D721Med (cell line): ENCODE measurements around the gene C3orf70.

ENCODE experiments used
- DNase-seq: peaks from one replicate; pipeline ENCODE4 v3.0.0; 2011; ENCODE audit warnings: low spot score; ENCODE audit not compliant: insufficient read length
- FAIRE-seq: peaks from 2 replicates; lab custom pipeline; 2011; peaks lifted over from hg19 to GRCh38; lab: Jason Lieb, UNC
- CTCF ChIP-seq: IDR thresholded peaks from 2 replicates; pipeline ENCODE4 v1.5.1; 2012; ENCODE audit warnings: mild to moderate bottlenecking, control low read depth; ENCODE audit not compliant: insufficient read depth; ENCODE audit errors: missing control alignments

The C3orf70 gene

GRCh38 chr3:185041540-185041939 is 111.3 kb downstream of the C3orf70 start:
- no peak for DNase-seq
- no peak for TF ChIP-seq CTCF
- no peak for FAIRE-seq

DNA sequence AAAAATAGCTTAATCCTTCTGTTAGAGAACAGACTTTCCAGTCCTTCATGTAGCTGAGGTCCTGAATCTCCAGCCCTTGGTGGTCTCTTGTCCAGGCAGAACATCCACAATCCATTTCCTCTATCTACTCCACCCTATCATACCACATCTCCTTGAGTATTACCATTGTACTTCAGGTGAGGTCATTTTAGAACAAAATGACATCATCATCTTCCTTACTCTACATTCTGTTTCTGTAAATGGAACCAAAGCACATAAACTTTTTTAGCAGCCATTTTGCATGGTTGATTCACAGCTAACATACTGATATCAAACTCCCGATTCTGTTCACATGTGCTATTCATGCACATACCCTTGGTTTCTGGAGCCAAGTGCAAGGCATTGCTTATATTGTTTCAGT is 112.4 kb downstream of the C3orf70 start:
- TF ChIP-seq CTCF = no peak
- DNase-seq (no peak), FAIRE-seq (no peak)

DNA sequence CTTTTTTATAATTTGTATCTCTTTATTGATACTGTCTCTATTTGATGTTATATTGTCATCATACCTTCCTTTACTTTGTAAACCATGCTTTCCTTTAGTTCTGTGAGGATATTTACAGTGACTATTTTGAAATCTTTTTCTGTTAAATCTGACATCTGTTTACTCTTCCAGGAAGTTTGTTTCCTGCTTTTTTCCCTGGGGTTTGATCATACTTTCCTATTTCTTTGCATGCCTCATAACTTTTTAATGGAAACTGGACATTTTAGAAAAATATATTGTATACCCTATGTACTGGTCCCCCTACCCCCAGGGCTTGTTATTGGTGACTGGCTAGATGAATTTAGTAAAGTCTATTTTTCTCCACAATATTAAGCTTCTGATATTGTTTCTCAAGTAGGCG is 115.1 kb downstream of the C3orf70 start:
- DNase-seq (no peak), FAIRE-seq (no peak)
- TF ChIP-seq CTCF = no peak

GRCh38 chr3:185030951-185031350 is 121.9 kb downstream of the C3orf70 start:
- no peak for FAIRE-seq
- no peak for DNase-seq
- TF ChIP-seq CTCF = no peak

DNA sequence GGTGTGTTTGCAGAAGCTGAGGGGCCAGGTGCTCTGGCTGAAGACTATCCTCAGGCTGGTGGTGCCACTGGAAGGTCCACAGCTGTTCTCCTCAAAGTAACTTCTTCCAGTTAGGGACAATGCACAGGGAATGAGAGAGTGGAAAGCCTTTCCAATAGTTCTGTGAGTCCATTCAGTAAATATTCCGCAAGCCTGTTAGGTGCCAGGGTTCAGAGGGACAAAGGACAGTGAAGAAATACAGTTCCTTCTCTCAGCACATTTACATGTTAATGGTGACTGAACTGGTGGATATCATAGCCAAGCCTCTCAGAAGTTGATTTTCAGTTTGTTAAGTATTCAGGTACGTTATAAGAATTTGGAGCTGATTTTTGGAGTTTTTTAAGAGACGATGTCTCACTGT is 122.5 kb downstream of the C3orf70 start:
- TF ChIP-seq CTCF = no peak
- FAIRE-seq (no peak), DNase-seq (no peak)

DNA sequence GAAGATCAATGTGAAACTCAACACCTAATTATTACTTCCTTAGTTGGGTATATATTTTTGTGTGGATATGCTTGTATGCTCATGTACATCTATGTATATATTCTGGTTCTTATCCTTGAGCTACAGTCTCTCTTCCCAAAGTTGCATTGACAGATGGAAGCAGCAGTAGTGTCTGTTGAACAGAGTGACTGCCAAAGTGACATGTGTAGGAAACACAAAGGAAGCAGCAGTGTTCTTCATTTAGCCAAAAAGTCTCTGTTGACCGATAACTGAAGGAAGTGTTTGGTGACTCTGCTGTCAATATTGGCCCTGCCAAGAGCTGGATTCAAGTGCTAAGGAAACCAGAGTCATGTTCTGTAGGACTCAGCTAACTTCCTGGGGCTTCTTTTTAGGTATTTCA is 123.8 kb downstream of the C3orf70 start:
- TF ChIP-seq CTCF = no peak
- no peak for DNase-seq
- no peak for FAIRE-seq

DNA sequence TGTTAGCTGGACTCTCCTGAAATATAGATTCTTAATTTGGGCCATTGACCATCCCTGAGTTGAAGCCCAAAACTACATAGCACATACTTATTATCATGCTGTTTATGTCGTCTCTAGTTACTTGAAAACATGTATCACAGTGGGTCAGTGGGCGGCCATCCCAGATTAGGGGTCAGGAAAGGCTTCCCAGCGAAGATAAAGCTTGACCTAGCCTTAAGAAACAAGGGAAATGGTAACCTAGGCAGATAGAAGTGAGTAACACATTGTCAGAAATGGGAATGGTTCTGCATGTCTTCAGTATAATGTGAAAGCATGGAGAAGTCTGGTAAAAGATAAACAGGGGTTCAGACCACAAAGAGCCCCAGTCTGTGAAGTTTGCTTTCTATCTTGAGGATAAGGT is 124.7 kb downstream of the C3orf70 start:
- TF ChIP-seq CTCF = no peak
- DNase-seq (no peak), FAIRE-seq (no peak)
